ENCODE measurements around the gene RILP.

The RILP gene

GRCh38 chr17:1634841-1635650 lies 14.6 kb downstream of the RILP start:
- H3K4me3 ChIP-seq (replicated peaks; ENCODE audit: low read depth, low read length), result no peak overlapping the region
- DNase-seq (ENCODE audit: low read depth), result no peak
- no peak for TF ChIP-seq CTCF (IDR thresholded peaks at IDR 0.05; ENCODE audit: low read length, missing control alignments)

GRCh38 chr17:1630662-1631061 lies 19.0 kb downstream of the RILP start:
- no peak for TF ChIP-seq CTCF (IDR thresholded peaks at IDR 0.05; ENCODE audit: low read length, missing control alignments)
- H3K4me3 ChIP-seq (replicated peaks; ENCODE audit: low read depth, low read length), result no peak overlapping the region

GRCh38 chr17:1629504-1630310 lies 20.0 kb downstream of the RILP start:
- H3K4me3 ChIP-seq (replicated peaks; ENCODE audit: low read depth, low read length), result peak overlapping the region; percentile 74
- peak; percentile 56 for DNase-seq (ENCODE audit: low read depth)
- peak; percentile 62 for TF ChIP-seq CTCF (IDR thresholded peaks at IDR 0.05; ENCODE audit: low read length, missing control alignments)

More at GRCh38 chr17:1630662-1631061, 19.0 kb downstream of the RILP start:
- DNase-seq (ENCODE audit: low read depth), result no peak

GRCh38 chr17:1628856-1629503 lies 20.7 kb downstream of the RILP start:
- H3K4me3 ChIP-seq (replicated peaks; ENCODE audit: low read depth, low read length), result peak overlapping the region; percentile 74
- peak; percentile 93 for DNase-seq (ENCODE audit: low read depth)
- no peak for TF ChIP-seq CTCF (IDR thresholded peaks at IDR 0.05; ENCODE audit: low read length, missing control alignments)

GRCh38 chr17:1627982-1628855 lies 21.4 kb downstream of the RILP start, which contains the start of gene SLC43A2:
TSS of gene SLC43A2 (minus strand) at chr17:1628834. CDS start at chr17:1627874, 960 bp downstream.
- peak within 1 kb of the TSS; percentile 74 for H3K4me3 ChIP-seq (replicated peaks; ENCODE audit: low read depth, low read length)
- no peak for TF ChIP-seq CTCF (IDR thresholded peaks at IDR 0.05; ENCODE audit: low read length, missing control alignments)
- DNase-seq (ENCODE audit: low read depth), result peak; percentile 80
